ENCODE data around the gene NCOA6.

NCOA6 gene

GRCh38 chr20:34806255-34806654, 19.2 kb downstream of the NCOA6 start:
- Histone ChIP-seq H2AFZ (ENCODE audit: low read depth, low read length) (no peak overlapping the region), H3K27me3 (ENCODE audit: insufficient read depth, low read length, poor library complexity) (no peaks in the 10 kb centered on the region), H3K79me2 (ENCODE audit: insufficient read depth, low read length) (peaks cover 94% of the 10 kb centered on the region), H3K9me3 (ENCODE audit: insufficient read depth, low read length, severe bottlenecking) (no peaks in the 10 kb centered on the region), H3K36me3 (ENCODE audit: insufficient read depth, low read length) (peaks cover 18% of the 10 kb centered on the region; the same call in 1 of the 2 replicates), H4K20me1 (ENCODE audit: insufficient read depth, low read length) (peaks cover 54% of the 10 kb centered on the region; the same call in 1 of the 2 replicates), H3K4me2 (ENCODE audit: insufficient read depth, low read length) (no peak overlapping the region), H3K4me1 (ENCODE audit: insufficient read depth, low read length) (no peaks in the 10 kb centered on the region), H3K27ac (ENCODE audit: low read length) (no peak overlapping the region), H3K9ac (ENCODE audit: low read depth, low read length) (no peak overlapping the region), H3K4me3 (ENCODE audit: low read depth in 1 of 2, low read length in 2 of 2) (no peak overlapping the region)
- no peak for TF ChIP-seq EZH2 (IDR thresholded peaks at IDR 0.05; ENCODE audit: borderline replicate concordance, low read depth, low read length, severe bottlenecking)
- no peak for TF ChIP-seq CTCF (IDR thresholded peaks at IDR 0.05; ENCODE audit: borderline replicate concordance, extremely low read depth, low read length, poor library complexity, severe bottlenecking)
- ATAC-seq (ENCODE audit: insufficient read depth, low read depth) (no peak), DNase-seq (no peak)

- peaks cover 58% of the 10 kb centered on the region for H4K20me1 ChIP-seq (ENCODE audit: insufficient read depth, low read length)
Measured at GRCh38 chr20:34798871-34799270, 26.6 kb downstream of the NCOA6 start.

GRCh38 chr20:34798328-34798727, 27.1 kb downstream of the NCOA6 start:
- no peak for TF ChIP-seq CTCF (IDR thresholded peaks at IDR 0.05; ENCODE audit: borderline replicate concordance, extremely low read depth, low read length, poor library complexity, severe bottlenecking)
- no peak for TF ChIP-seq EZH2 (IDR thresholded peaks at IDR 0.05; ENCODE audit: borderline replicate concordance, low read depth, low read length, severe bottlenecking)
- Histone ChIP-seq H3K9me3 (ENCODE audit: insufficient read depth, low read length, severe bottlenecking) (no peaks in the 10 kb centered on the region), H3K27ac (ENCODE audit: low read length) (no peak overlapping the region), H3K79me2 (ENCODE audit: insufficient read depth, low read length) (peaks cover 99% of the 10 kb centered on the region), H2AFZ (ENCODE audit: low read depth, low read length) (no peak overlapping the region), H3K4me1 (ENCODE audit: insufficient read depth, low read length) (no peaks in the 10 kb centered on the region), H3K27me3 (ENCODE audit: insufficient read depth, low read length, poor library complexity) (no peaks in the 10 kb centered on the region), H4K20me1 (ENCODE audit: insufficient read depth, low read length) (peaks cover 55% of the 10 kb centered on the region), H3K4me3 (ENCODE audit: low read depth in 1 of 2, low read length in 2 of 2) (no peak overlapping the region), H3K36me3 (ENCODE audit: insufficient read depth, low read length) (0 out of 2 replicates have a peak, but pooled peaks cover 12% of the 10 kb centered on the region), H3K9ac (ENCODE audit: low read depth, low read length) (no peak overlapping the region), H3K4me2 (ENCODE audit: insufficient read depth, low read length) (no peak overlapping the region)
- no peak for ATAC-seq (ENCODE audit: insufficient read depth, low read depth)
- no peak for DNase-seq

More at GRCh38 chr20:34798871-34799270, 26.6 kb downstream of the NCOA6 start:
- Histone ChIP-seq H3K4me2 (ENCODE audit: insufficient read depth, low read length) (no peak overlapping the region), H3K4me1 (ENCODE audit: insufficient read depth, low read length) (no peaks in the 10 kb centered on the region), H3K9ac (ENCODE audit: low read depth, low read length) (no peak overlapping the region), H3K27ac (ENCODE audit: low read length) (no peak overlapping the region), H2AFZ (ENCODE audit: low read depth, low read length) (no peak overlapping the region), H3K79me2 (ENCODE audit: insufficient read depth, low read length) (peaks cover 99% of the 10 kb centered on the region), H3K27me3 (ENCODE audit: insufficient read depth, low read length, poor library complexity) (no peaks in the 10 kb centered on the region), H3K9me3 (ENCODE audit: insufficient read depth, low read length, severe bottlenecking) (no peaks in the 10 kb centered on the region), H3K36me3 (ENCODE audit: insufficient read depth, low read length) (peaks cover 16% of the 10 kb centered on the region; the same call in 1 of the 2 replicates), H3K4me3 (ENCODE audit: low read depth in 1 of 2, low read length in 2 of 2) (no peak overlapping the region)
- DNase-seq (no peak), ATAC-seq (ENCODE audit: insufficient read depth, low read depth) (no peak)
- TF ChIP-seq EZH2 (IDR thresholded peaks at IDR 0.05; ENCODE audit: borderline replicate concordance, low read depth, low read length, severe bottlenecking) (no peak), CTCF (IDR thresholded peaks at IDR 0.05; ENCODE audit: borderline replicate concordance, extremely low read depth, low read length, poor library complexity, severe bottlenecking) (no peak)

All from DND-41 (cell line).